ENCODE measurements around the gene SF3A2.

Gene SF3A2

GRCh38 chr19:2237051-2237868 is 636 bp downstream of the SF3A2 start:
- Mint-ChIP-seq H3K36me3 (ENCODE audit: low read depth) (peaks cover 88% of the 10 kb centered on the region), H3K4me3 (peak overlapping the region; percentile 94), H3K9me3 (no peaks in the 10 kb centered on the region), H3K4me1 (ENCODE audit: low read depth) (peaks cover 75% of the 10 kb centered on the region), H3K27me3 (no peaks in the 10 kb centered on the region), H3K27ac (peak overlapping the region; percentile 96)
- no peak for DNase-seq

DNA sequence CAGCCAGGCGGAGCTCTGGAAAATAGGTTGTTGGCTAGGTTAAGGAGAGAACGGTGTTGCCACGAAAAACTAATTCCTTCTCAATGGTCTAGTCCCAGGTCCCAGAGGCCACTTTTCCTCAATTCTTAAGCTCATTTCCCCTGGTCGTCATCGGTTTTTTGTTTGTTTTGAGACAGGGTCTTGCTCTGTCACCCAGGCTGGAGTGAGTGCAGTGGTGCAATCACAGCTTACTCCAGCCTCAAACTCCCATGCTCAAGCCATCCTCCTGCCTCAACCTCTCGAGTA is 1.2 kb downstream of the SF3A2 start:
- H3K4me3 Mint-ChIP-seq: peak overlapping the region; percentile 94
- no peaks in the 10 kb centered on the region for H3K27me3 Mint-ChIP-seq
- H3K9me3 Mint-ChIP-seq: no peaks in the 10 kb centered on the region
- H3K4me1 Mint-ChIP-seq (ENCODE audit: low read depth): peaks cover 77% of the 10 kb centered on the region
- peak overlapping the region; percentile 96 for H3K27ac Mint-ChIP-seq
- peaks cover 88% of the 10 kb centered on the region for H3K36me3 Mint-ChIP-seq (ENCODE audit: low read depth)
- no peak for DNase-seq

DNA sequence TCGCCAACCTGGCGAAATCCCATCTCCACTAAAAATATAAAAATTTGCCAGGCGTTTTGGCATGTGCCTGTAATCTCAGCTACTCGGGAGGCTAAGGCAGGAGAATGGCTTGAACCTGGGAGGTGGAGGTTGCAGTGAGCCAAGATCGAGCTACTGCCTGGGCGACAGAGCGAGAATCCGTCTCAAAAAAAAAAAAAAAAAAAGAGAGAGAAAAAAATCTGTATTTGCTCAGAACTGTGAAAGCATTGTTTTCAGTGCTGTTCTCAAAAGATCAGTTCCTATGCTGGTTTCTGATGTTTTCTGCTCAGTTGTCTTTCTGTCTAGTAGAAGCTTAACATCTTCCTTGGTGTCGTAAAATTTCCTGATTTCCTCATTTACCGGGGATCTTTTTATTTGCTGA is 2.5 kb downstream of the SF3A2 start:
- peak overlapping the region; percentile 96 for H3K27ac Mint-ChIP-seq
- DNase-seq: no peak
- peaks cover 68% of the 10 kb centered on the region for H3K4me1 Mint-ChIP-seq (ENCODE audit: low read depth)
- H3K36me3 Mint-ChIP-seq (ENCODE audit: low read depth): peaks cover 88% of the 10 kb centered on the region
- H3K4me3 Mint-ChIP-seq: peak overlapping the region; percentile 94
- no peaks in the 10 kb centered on the region for H3K27me3 Mint-ChIP-seq
- H3K9me3 Mint-ChIP-seq: no peaks in the 10 kb centered on the region

GRCh38 chr19:2239771-2240770 is 3.4 kb downstream of the SF3A2 start:
- Mint-ChIP-seq H3K4me1 (ENCODE audit: low read depth) (peaks cover 59% of the 10 kb centered on the region), H3K27me3 (no peaks in the 10 kb centered on the region), H3K9me3 (no peaks in the 10 kb centered on the region), H3K4me3 (peak overlapping the region; percentile 94), H3K36me3 (ENCODE audit: low read depth) (peaks cover 89% of the 10 kb centered on the region), H3K27ac (peak overlapping the region; percentile 96)
- no peak for DNase-seq

DNA sequence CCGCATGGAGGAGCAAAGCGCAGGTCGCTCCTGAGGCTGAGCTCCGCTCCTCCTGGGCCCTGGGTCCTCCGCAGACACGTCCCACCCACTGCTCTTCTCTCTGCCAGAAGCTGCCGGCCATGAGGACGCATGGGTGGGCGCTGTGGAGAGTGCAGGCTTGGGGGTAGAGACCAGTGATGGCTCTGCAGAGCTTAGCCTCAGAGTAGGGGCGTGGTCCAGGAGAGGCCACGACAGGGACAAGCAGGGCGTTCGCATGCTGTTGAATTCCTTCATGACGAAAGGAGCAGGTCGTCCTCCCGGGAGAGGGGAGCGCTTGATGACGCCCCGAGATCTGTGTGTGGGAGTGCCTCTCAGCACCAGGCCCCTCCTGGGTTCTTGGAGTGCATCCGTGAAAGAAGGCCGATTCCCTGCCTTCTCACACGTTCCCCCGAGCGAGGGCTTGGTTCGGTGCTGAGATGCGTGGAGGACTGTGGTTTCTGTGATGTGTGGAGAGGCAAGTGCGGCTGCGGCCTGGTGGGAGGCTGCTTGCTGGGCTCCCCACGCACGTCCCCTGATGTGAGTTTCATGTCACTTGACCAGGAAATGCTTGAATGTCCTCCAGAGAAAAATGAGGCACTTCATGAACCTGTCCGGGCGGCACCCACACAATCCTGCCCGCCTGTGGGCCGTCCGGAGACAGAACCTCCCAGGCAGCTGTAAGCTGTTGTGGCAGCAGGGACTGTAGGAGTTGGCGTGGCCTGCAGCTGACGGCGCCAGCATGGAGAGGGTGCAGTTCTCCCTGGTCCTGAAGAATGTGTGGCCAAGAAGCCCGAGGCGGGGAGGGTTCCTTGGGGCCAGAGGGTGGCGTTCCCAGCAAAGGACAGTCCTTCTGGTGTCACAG is 4.5 kb downstream of the SF3A2 start:
- H3K9me3 Mint-ChIP-seq: no peaks in the 10 kb centered on the region
- peaks cover 95% of the 10 kb centered on the region for H3K36me3 Mint-ChIP-seq (ENCODE audit: low read depth)
- no peak for DNase-seq
- peak overlapping the region; percentile 94 for H3K4me3 Mint-ChIP-seq
- peaks cover 56% of the 10 kb centered on the region for H3K4me1 Mint-ChIP-seq (ENCODE audit: low read depth)
- H3K27ac Mint-ChIP-seq: peak overlapping the region; percentile 96
- no peaks in the 10 kb centered on the region for H3K27me3 Mint-ChIP-seq

GRCh38 chr19:2242092-2242537 is 5.5 kb downstream of the SF3A2 start:
- H3K4me3 Mint-ChIP-seq: no peak overlapping the region
- peaks cover 52% of the 10 kb centered on the region for H3K4me1 Mint-ChIP-seq (ENCODE audit: low read depth)
- no peaks in the 10 kb centered on the region for H3K9me3 Mint-ChIP-seq
- peak overlapping the region; percentile 67 for H3K27ac Mint-ChIP-seq
- peaks cover 98% of the 10 kb centered on the region for H3K36me3 Mint-ChIP-seq (ENCODE audit: low read depth)
- no peaks in the 10 kb centered on the region for H3K27me3 Mint-ChIP-seq
- DNase-seq: no peak

GRCh38 chr19:2242816-2243215 is 6.2 kb downstream of the SF3A2 start:
- peaks cover 98% of the 10 kb centered on the region for H3K36me3 Mint-ChIP-seq (ENCODE audit: low read depth)
- H3K27ac Mint-ChIP-seq: peak overlapping the region; percentile 44
- no peak for DNase-seq
- peaks cover 48% of the 10 kb centered on the region for H3K4me1 Mint-ChIP-seq (ENCODE audit: low read depth)
- H3K27me3 Mint-ChIP-seq: no peaks in the 10 kb centered on the region
- H3K4me3 Mint-ChIP-seq: no peak overlapping the region
- no peaks in the 10 kb centered on the region for H3K9me3 Mint-ChIP-seq

DNA sequence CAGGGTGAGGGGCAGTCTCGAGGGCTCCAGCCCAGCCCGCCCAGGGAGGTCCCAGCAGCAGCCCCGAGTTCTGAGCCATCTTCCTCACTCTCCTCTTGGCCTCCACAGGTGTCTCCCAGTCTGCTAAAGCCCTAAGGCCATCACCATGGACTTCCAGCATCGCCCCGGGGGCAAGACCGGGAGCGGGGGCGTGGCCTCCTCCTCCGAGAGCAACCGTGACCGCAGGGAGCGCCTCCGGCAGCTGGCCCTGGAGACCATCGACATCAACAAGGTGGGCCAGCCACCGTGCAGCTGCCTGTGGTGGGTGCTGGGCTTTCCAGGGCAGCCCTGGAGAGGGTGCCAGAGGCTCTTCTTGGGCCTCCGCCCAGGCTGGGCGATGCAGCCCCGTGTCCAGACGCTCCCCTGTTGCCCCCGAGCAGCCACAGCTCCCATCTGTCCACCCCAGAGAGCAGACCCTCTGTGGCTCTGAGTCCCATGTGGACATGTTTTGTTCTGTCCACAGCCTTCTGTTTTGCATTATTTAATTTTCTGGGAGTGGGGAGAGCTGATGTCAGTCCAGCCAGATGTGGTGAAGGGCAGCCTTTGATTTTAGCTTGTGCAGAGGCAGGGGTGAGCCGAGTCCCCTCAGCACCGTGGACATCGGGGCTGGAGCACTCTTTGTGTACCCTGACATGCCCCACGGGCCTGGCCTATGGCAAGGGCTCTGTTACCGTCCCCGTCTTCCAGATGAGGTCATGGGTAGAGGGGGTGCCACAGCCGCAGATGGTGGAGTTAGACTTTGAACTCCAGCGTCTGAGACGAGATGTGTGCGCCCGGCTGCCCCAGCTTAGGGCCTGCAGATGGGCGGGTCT is 6.9 kb downstream of the SF3A2 start:
- H3K9me3 Mint-ChIP-seq: no peaks in the 10 kb centered on the region
- DNase-seq: no peak
- H3K27ac Mint-ChIP-seq: no peak overlapping the region
- no peaks in the 10 kb centered on the region for H3K27me3 Mint-ChIP-seq
- peaks cover 42% of the 10 kb centered on the region for H3K4me1 Mint-ChIP-seq (ENCODE audit: low read depth)
- H3K36me3 Mint-ChIP-seq (ENCODE audit: low read depth): peaks cover 94% of the 10 kb centered on the region
- no peak overlapping the region for H3K4me3 Mint-ChIP-seq

DNA sequence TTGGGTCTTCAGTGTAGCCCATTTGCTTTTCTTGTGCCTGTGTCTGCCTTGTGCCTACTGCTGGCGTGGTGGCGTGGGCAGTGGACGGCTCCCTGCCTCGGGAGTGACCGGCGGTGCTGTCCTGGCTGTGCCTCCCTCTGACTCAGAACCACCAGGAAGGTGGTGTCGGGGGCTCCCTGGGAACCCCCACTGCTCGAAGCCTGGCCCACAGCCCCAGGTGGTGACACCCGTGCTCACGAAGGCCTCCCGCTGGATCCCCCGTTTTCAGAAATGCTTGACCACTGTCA is 7.4 kb downstream of the SF3A2 start:
- Mint-ChIP-seq H3K4me3 (no peak overlapping the region), H3K4me1 (ENCODE audit: low read depth) (peaks cover 36% of the 10 kb centered on the region), H3K27me3 (no peaks in the 10 kb centered on the region), H3K36me3 (ENCODE audit: low read depth) (peaks cover 94% of the 10 kb centered on the region), H3K9me3 (no peaks in the 10 kb centered on the region), H3K27ac (no peak overlapping the region)
- DNase-seq: no peak

DNA sequence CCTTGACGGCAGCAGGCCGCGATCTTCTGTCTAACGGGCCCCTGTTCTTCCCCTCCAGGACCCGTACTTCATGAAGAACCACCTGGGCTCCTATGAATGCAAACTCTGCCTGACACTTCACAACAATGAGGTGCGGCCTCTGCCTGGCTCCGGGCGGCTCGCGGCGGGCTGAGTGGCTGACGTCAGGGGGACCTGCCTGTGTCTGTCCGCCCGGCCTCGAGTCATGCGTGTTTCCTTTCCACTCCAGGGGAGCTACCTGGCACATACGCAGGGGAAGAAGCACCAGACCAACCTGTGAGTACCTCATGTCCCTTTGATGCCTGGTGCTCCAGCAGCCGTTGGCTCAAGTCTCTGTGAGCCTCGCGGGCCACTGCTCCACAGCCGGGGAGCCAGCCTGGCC is 7.9 kb downstream of the SF3A2 start:
- H3K9me3 Mint-ChIP-seq: no peaks in the 10 kb centered on the region
- H3K4me1 Mint-ChIP-seq (ENCODE audit: low read depth): peaks cover 32% of the 10 kb centered on the region
- no peak overlapping the region for H3K27ac Mint-ChIP-seq
- H3K27me3 Mint-ChIP-seq: no peaks in the 10 kb centered on the region
- peaks cover 90% of the 10 kb centered on the region for H3K36me3 Mint-ChIP-seq (ENCODE audit: low read depth)
- no peak for DNase-seq
- H3K4me3 Mint-ChIP-seq: no peak overlapping the region

DNA sequence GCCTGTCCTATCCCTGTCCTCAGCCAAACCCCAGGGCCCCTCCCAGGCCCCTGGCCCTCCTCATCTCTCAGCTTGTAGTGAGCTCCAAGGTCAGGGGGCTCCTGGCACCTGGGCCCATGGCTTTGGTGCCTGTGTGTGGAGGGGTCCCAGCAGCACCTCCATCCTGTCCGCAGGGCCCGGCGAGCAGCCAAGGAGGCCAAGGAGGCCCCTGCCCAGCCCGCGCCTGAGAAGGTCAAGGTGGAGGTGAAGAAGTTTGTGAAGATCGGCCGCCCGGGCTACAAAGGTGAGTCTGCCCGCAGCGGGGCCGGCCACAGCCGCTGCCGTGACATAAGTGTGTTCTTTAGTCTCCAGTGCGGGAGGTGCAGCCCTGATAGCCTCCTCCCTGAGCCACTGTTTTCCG is 8.6 kb downstream of the SF3A2 start:
- no peak for DNase-seq
- peaks cover 27% of the 10 kb centered on the region for H3K4me1 Mint-ChIP-seq (ENCODE audit: low read depth)
- no peaks in the 10 kb centered on the region for H3K9me3 Mint-ChIP-seq
- peaks cover 82% of the 10 kb centered on the region for H3K36me3 Mint-ChIP-seq (ENCODE audit: low read depth)
- H3K27me3 Mint-ChIP-seq: peaks cover 3% of the 10 kb centered on the region
- H3K4me3 Mint-ChIP-seq: no peak overlapping the region
- H3K27ac Mint-ChIP-seq: no peak overlapping the region

DNA sequence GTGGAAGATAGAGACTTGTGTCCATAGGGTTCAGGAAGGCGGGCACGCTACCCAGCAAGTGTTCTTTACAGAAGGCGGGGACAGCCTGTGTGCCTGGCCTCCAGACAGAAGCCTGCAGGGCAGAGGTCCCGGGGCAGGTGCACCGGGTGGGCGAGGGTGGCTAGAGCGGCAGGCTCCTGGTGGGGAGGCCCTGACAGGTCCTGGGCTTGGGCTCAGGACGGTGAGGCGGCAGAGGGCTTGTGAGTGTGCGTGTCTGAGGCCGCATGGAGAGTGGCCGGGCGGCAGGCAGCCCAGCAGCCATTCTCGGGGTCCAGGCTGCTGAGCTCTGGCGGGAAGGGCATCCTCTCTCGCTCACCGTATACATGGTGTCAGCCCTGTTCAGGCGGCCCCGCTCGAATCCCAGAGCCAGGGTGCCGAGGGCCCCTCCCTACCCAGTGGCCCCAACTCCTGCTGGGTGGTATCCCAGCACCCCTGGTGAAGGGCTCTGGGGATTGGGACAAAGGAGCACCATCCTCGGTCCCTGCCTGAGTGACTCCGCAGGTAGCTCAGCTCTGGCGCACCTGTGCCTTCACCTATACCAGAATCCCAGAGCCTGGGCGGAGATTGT is 9.5 kb downstream of the SF3A2 start:
- no peak overlapping the region for H3K27ac Mint-ChIP-seq
- H3K9me3 Mint-ChIP-seq: no peaks in the 10 kb centered on the region
- peaks cover 73% of the 10 kb centered on the region for H3K36me3 Mint-ChIP-seq (ENCODE audit: low read depth)
- no peak for DNase-seq
- H3K4me1 Mint-ChIP-seq (ENCODE audit: low read depth): peaks cover 18% of the 10 kb centered on the region
- no peak overlapping the region for H3K4me3 Mint-ChIP-seq
- H3K27me3 Mint-ChIP-seq: peaks cover 5% of the 10 kb centered on the region

- Mint-ChIP-seq H3K4me3 (no peak overlapping the region), H3K4me1 (ENCODE audit: low read depth) (peaks cover 14% of the 10 kb centered on the region), H3K27ac (no peak overlapping the region), H3K36me3 (ENCODE audit: low read depth) (peaks cover 66% of the 10 kb centered on the region), H3K27me3 (peaks cover 9% of the 10 kb centered on the region), H3K9me3 (no peaks in the 10 kb centered on the region)
- DNase-seq: no peak
Observed at GRCh38 chr19:2246801-2247361, 10.3 kb downstream of the SF3A2 start.
